Mononuclear cell (primary cell): ENCODE data around the gene AUTS2. TPM values are rescaled to one million over a fixed set of nuclear protein-coding genes. Genes with fewer than 3 reads are reported as not detected.

Experiments
- H3K27me3 ChIP-seq: 2 replicates; pipeline ENCODE4 v1.6.0; 2011; ENCODE audit warnings: low read length, control low read depth; ENCODE audit not compliant: insufficient read depth
- H3K4me1 ChIP-seq: 2 replicates; pipeline ENCODE4 v1.5.1; 2011; ENCODE audit warnings: mild to moderate bottlenecking, low read length, control low read depth; ENCODE audit not compliant: insufficient read depth
- H3K4me3 ChIP-seq: 2 replicates; pipeline ENCODE4 v1.5.1; 2011; ENCODE audit warnings: mild to moderate bottlenecking, low read length, moderate library complexity
- H3K9me3 ChIP-seq: 2 replicates; pipeline ENCODE4 v1.5.1; 2011; ENCODE audit warnings: low read depth, mild to moderate bottlenecking, control low read depth, low read length
- total RNA-seq: library from RNA; depleted of rRNA; stranded (reverse); fragments of >200 nt; gene quantifications from one replicate; pipeline ENCODE4 v1.2.3, GENCODE V29; 2012

AUTS2 gene
- total RNA-seq, 1 donor = 16.5 TPM

DNA sequence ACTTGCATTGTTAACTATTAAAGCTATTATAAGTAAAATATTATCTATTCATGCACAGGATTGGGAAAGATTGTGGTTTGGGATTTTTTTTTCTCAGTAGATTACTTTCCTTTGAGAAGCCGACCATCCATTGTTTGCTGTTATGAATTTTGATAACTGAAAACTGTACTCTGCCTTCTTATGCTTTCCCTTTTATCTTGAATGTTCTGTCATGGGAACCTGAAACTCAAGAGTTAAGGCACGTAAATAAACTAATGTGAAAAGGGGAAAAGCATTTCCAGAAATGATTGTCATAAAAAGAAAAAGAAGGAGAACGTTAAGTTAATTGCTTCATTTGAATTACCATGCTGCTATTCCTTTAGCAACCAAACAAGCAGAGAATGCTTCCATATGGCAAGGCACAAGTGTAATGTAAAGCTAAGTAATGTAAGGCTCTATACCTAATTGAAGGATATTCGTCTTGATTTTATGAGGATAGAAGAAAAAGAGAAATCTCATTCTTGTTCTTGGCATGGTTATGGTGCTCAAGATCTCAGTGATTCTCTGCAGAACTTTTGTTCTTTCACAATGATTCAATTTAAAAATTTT lies 370.8 kb downstream of the AUTS2 start:
- Histone ChIP-seq H3K4me1 (no peaks in the 10 kb centered on the region), H3K27me3 (no peaks in the 10 kb centered on the region), H3K4me3 (no peak overlapping the region), H3K9me3 (no peaks in the 10 kb centered on the region)

GRCh38 chr7:69981646-69982045 lies 383.4 kb downstream of the AUTS2 start:
- no peaks in the 10 kb centered on the region for H3K4me1 ChIP-seq
- no peaks in the 10 kb centered on the region for H3K27me3 ChIP-seq
- no peaks in the 10 kb centered on the region for H3K9me3 ChIP-seq
- no peak overlapping the region for H3K4me3 ChIP-seq

DNA sequence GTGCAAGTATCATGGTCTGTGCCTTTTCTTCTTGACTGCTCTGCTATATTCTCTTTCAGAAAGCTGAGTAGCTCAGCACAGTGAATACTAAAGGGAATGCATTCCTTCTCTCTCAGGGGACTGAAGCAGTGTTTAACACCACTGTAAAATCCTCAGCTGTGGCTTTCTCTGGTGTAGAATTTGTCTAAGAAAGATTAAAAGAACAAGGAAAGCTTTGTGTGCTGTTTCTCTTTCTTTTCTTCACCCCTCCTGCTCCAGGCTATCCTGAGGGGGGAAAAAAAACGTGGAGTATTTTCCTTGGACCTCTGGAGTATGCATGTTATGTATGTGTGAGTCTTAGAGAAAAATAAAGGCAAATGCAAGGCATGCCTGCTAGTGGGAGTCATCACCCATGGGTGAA lies 383.9 kb downstream of the AUTS2 start:
- H3K4me3 ChIP-seq = no peak overlapping the region
- no peaks in the 10 kb centered on the region for H3K27me3 ChIP-seq
- H3K9me3 ChIP-seq = no peaks in the 10 kb centered on the region
- H3K4me1 ChIP-seq = no peaks in the 10 kb centered on the region

DNA sequence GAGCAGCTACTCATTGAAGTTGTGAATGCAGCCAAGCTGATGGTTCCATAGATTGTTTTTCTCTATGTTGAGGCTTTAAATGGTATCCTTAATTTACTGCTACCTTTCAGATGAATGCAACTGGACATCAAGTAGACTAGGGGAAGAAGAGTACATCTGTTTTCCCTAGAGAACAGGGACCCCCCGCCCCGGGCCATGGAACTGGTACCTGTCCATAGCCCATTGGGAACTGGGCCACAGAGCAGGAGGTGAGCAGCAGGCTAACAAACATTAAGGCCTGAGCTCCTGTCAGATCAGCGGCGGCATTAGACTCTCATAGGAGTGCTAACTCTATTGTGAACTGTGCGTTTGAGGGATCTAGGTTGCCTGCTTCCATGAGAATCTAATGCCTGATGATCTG lies 391.3 kb downstream of the AUTS2 start:
- no peaks in the 10 kb centered on the region for H3K9me3 ChIP-seq
- no peaks in the 10 kb centered on the region for H3K4me1 ChIP-seq

GRCh38 chr7:69992938-69993337 lies 394.7 kb downstream of the AUTS2 start:
- Histone ChIP-seq H3K27me3 (no peaks in the 10 kb centered on the region), H3K9me3 (no peaks in the 10 kb centered on the region), H3K4me1 (no peaks in the 10 kb centered on the region), H3K4me3 (no peak overlapping the region)

More for the DNA sequence above, 391.3 kb downstream of the AUTS2 start:
- H3K4me3 ChIP-seq = no peak overlapping the region
- no peaks in the 10 kb centered on the region for H3K27me3 ChIP-seq

- Histone ChIP-seq H3K4me3 (no peak overlapping the region), H3K9me3 (no peaks in the 10 kb centered on the region), H3K4me1 (no peaks in the 10 kb centered on the region), H3K27me3 (no peaks in the 10 kb centered on the region)
Observed at GRCh38 chr7:69994218-69994617, 395.9 kb downstream of the AUTS2 start.

DNA sequence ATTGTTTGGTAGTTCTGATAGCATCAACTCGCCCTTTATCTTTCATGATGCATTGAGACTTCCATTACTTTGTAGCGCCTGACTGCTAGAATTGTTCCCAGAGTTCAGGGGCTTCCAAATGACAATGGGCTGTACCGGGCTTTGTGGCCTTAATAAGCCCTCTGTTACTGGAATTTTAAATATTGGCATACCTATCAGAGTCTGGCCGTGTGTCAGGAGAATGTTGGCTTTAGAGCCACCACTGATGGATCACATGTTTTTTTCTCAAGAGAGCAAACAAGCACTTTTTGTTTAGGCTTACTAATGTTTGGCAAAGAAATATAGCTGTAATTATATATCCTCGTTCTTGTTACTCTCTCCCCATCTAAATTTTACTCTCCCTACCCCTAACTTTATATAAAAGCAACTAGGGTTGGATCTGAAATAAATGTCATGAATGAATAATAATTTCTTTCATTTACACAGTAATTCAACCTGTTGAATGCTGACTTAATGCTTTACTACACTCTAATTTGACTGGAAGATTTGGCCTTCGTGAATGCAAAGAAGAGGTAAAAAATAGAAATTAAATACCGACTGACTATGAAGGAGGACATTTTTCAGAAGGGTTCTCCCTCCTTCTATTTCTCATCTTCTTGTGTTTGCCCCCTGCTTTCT lies 396.7 kb downstream of the AUTS2 start:
- Histone ChIP-seq H3K27me3 (no peaks in the 10 kb centered on the region), H3K4me1 (no peaks in the 10 kb centered on the region), H3K9me3 (no peaks in the 10 kb centered on the region), H3K4me3 (no peak overlapping the region)

- Histone ChIP-seq H3K9me3 (no peaks in the 10 kb centered on the region), H3K4me3 (no peak overlapping the region), H3K4me1 (no peaks in the 10 kb centered on the region), H3K27me3 (no peaks in the 10 kb centered on the region)
Observed at GRCh38 chr7:69996121-69996520, 397.8 kb downstream of the AUTS2 start.

DNA sequence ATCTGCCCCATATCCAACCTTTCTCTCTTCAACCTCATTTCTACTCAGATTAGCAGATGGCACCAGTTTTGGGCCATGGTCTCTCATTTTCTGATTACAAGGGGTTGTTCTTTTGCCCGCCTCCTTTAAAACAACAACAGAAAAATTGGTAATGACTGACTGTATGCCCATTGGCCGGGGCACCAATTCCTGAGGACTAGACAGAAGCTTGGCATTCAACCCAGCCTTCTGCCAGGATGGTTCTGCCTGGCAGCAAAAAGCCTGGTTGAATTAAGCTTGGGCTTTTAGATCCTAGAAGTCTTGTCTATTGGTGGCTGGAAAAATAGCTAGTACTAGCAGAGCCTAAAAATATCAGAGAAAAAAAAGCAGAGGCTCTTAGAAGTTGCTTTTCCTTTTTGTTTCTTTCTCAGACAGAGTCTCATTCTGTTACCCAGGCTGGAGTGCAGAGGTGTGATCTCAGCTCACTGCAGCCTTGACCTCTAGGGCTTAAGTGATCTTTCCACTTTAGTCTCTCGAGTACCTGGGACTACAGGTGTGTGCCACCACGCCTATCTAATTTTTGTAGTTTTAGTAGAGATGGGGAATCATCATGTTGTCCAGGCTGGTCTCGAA lies 402.6 kb downstream of the AUTS2 start:
- Histone ChIP-seq H3K27me3 (no peaks in the 10 kb centered on the region), H3K4me1 (peaks cover 4% of the 10 kb centered on the region), H3K9me3 (no peaks in the 10 kb centered on the region), H3K4me3 (no peak overlapping the region)

DNA sequence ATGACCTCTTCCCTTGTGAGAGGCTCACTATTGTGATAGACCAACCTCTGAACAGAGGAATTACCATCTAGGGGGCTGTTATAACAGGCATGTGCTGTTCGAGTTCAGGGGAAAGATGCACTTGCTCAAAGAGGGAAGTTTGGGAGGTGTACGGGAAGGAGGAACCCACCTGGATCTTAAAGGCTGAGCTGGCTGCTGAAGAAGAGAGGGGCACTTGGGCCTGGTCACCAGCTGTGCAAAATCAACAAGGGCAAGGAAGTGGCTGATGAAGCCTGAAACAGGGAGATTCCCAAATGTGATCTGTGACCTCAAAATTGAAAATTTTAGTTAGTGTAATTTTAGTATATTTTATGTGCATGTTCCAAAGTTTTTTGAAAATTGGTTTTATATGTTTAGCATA lies 407.2 kb downstream of the AUTS2 start:
- Histone ChIP-seq H3K9me3 (no peaks in the 10 kb centered on the region), H3K27me3 (no peaks in the 10 kb centered on the region), H3K4me1 (peaks cover 13% of the 10 kb centered on the region), H3K4me3 (no peak overlapping the region)

- Histone ChIP-seq H3K9me3 (no peaks in the 10 kb centered on the region), H3K4me1 (peaks cover 13% of the 10 kb centered on the region), H3K4me3 (no peak overlapping the region), H3K27me3 (no peaks in the 10 kb centered on the region)
Observed at GRCh38 chr7:70005891-70006260, 407.6 kb downstream of the AUTS2 start.

DNA sequence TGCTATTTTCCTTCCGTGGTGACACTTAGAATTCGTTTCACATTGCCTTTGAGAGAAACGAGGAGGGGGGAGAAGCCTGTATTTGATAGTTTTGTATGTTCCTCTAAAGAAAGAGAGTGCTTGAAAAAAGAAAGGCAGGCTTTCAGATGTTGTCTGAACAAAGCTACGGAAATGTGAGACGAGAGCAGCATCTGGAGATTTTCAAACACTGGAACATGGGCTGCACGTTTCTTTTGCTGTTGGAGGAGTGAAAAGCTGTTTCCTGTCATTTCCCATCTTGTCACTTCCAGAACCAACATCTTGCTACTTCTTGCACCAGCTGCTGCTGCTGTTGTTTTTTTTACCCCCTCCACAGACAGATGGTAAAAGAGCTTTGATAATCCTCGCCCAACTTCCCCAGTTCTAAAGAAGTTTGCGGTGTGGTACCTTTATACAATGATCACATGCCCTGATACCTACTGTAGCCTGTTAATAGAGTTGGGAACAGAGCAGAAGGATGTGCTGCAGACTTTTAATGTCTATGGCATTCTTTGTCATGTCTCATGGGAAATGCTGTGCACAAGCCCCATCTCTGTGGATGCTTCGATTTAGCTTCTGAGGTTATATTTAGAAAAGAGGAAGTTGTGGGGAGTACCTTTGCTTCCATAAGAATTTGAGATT lies 408.1 kb downstream of the AUTS2 start:
- no peak overlapping the region for H3K4me3 ChIP-seq
- no peaks in the 10 kb centered on the region for H3K27me3 ChIP-seq
- peaks cover 13% of the 10 kb centered on the region for H3K4me1 ChIP-seq
- H3K9me3 ChIP-seq = no peaks in the 10 kb centered on the region

DNA sequence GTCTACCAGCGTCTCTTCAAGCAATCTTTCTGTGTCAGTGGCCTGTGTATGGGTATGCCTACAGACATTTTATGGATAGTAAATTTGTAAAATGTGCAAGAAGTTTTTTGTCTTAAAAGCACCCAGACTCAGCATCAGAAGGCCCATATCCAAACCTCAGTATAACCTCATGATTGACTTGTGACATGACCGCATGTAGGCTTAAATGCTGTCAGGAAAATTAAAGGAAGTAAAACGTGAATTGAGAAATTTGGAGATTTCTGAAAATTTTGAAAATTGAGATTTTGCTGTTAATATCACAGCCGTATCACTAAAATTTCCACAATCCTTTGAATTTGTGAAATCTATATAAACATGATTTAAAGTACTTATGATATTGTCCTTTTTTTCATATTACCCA lies 410.2 kb downstream of the AUTS2 start:
- H3K27me3 ChIP-seq = no peaks in the 10 kb centered on the region
- peaks cover 13% of the 10 kb centered on the region for H3K4me1 ChIP-seq
- no peaks in the 10 kb centered on the region for H3K9me3 ChIP-seq
- H3K4me3 ChIP-seq = no peak overlapping the region

- Histone ChIP-seq H3K27me3 (no peaks in the 10 kb centered on the region), H3K4me3 (no peak overlapping the region), H3K4me1 (no peaks in the 10 kb centered on the region), H3K9me3 (no peaks in the 10 kb centered on the region)
Observed at GRCh38 chr7:70014472-70015177, 416.4 kb downstream of the AUTS2 start.

GRCh38 chr7:70015353-70015752 lies 417.1 kb downstream of the AUTS2 start:
- H3K9me3 ChIP-seq = no peaks in the 10 kb centered on the region

More at GRCh38 chr7:70015353-70015752, 417.1 kb downstream of the AUTS2 start:
- Histone ChIP-seq H3K4me3 (no peak overlapping the region), H3K4me1 (no peaks in the 10 kb centered on the region), H3K27me3 (no peaks in the 10 kb centered on the region)
